ENCODE data around the gene TIE1.

Gene TIE1

DNA sequence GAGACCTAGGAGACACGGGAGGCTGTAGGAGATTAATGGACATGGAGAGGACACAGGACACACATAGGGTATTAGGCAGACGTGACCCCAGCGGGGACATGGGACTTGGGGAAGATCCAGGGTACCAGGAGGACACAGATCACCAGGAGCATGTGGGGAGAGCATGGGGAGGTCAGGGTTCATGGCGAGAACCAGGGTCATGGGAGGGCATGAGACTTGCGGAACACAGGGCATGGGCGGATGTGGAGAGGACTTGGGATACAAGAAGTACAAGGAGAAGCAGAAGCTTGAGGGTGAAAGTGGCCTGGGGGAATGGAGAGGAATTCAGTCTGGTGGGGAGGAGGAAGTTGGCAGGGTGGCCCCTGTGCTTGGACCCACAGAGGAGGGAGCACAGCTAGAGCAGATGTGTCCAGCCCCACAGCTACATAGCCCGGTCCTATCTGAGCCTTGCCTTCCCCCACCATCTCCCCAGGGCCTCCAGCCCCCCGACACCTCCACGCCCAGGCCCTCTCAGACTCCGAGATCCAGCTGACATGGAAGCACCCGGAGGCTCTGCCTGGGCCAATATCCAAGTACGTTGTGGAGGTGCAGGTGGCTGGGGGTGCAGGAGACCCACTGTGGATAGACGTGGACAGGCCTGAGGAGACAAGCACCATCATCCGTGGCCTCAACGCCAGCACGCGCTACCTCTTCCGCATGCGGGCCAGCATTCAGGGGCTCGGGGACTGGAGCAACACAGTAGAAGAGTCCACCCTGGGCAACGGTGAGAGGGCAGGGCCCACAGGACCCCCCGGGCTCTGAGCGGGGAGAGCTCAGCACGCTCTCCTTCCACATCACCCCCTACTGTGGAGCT lies 12.1 kb downstream of the TIE1 start:
- no peak for DNase-seq

- no peak for DNase-seq
Measured at GRCh38 chr1:43313771-43314170, 13.0 kb downstream of the TIE1 start.

DNA sequence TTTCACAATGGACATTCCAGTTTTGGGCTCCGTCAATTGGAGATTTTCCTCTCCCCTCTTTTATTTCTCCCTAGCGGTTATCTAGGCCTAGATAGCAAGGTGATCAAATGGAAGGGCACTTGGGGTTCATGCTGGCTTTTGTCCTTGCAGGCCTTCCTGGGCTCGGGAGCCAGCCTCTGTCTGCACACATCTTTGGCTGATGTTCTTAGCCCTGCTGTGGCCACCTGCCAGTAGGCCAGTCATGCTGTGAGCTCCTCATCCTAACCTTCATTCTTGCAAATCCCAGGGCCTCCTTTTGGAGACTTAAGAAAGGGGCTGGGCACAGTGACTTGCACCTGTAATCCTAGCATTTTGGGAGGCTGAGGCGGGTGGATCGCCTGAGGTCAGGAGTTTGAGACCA lies 13.5 kb downstream of the TIE1 start:
- no peak for DNase-seq

GRCh38 chr1:43315481-43315880 lies 14.7 kb downstream of the TIE1 start:
- DNase-seq, result no peak

GRCh38 chr1:43315963-43316737 lies 15.4 kb downstream of the TIE1 start:
- DNase-seq, result no peak

- DNase-seq, result no peak
Measured at GRCh38 chr1:43316738-43317520, 16.1 kb downstream of the TIE1 start.

GRCh38 chr1:43317817-43318471 lies 17.2 kb downstream of the TIE1 start:
- DNase-seq, result no peak

- DNase-seq, result no peak
Measured at GRCh38 chr1:43318831-43319230, 18.0 kb downstream of the TIE1 start.

DNA sequence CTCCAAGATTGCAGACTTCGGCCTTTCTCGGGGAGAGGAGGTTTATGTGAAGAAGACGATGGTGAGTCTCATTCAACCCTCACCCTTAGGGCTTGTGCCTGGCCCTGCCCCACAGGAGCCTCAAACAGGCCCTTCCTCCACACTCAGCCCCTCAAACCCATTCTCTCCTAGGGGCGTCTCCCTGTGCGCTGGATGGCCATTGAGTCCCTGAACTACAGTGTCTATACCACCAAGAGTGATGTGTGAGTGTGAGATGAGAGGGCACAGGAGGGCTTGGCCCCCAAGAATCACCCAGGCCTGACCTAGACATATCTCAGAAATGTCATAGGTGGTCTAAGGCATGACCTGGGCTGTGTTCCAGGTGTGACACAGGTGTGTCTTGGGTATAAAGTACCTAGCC lies 18.5 kb downstream of the TIE1 start:
- DNase-seq, result peak; percentile 36

DNA sequence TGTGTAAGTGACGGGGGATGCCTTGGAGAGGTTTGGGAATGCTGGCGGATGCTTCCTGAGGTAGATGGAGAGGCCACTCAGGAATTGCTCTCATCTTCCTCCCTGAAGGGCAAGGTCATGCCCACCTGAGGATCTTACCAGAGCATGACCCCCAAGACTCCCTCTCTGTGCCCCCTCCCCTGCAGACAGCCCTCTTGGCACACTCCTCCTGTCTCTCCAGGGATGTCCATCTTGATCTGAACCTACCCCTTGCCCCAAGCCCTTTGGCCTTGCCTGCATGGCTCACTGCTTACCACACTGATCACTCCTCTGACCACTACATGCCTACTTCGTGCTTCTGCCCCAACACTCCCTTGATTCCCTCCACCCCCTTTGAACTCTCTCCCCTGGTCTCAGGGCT lies 19.0 kb downstream of the TIE1 start:
- peak; percentile 31 for DNase-seq

GRCh38 chr1:43321331-43321891 lies 20.6 kb downstream of the TIE1 start:
- DNase-seq, result peak; percentile 55

- DNase-seq, result peak; percentile 51
Measured at GRCh38 chr1:43322506-43322905, 21.7 kb downstream of the TIE1 start.

GRCh38 chr1:43324810-43325209 lies 24.0 kb downstream of the TIE1 start:
- no peak for DNase-seq

DNA sequence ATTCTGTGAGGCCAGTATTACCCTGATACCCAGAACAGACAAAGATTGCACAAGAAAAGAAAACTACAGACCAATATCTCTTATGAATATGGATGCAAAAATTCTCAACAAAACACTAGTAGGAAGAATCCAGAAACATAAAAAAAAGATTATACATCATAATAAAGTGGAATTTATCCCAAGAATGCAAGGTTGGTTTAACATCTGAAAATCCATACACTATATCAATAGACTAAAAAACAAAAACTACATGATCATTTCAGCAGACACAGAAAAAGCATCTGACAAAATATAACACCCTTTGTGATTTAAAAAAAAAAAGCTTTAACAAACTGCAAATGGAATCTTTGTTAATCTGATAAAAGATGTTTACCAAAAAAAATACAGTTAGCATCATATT lies 24.6 kb downstream of the TIE1 start:
- DNase-seq, result no peak

DNA sequence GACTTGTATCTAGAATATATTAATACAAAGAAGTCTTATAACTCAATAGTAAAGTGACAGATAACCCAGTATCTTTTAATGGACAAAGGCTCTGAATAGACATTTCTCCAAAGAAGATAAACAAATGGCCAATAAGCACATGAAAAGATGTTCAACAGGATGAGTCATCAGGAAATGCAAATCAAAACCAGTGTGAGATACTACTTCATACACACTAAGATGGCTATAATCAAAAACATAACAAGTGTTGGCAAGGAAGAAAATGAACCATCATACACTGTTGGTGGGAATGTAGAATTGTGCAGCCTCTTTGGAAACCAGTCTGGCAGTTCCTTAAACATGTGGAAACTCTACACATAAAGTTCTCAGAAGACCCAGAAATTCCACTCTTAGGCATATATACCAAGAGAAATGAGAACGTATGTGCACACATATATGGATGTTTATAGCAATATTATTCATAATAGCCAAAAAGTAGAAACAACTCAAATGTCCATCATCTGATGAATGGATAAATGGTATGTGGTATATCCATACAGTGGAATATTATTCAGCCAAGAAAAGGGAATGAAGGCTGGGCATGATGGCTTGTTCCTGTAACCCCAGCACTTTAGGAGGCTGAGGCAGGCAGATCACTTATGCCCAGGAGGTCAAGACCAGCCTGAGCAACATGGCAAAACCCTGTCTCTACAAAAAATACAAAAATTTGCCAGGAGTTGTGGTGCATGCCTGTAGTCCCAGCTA lies 26.9 kb downstream of the TIE1 start:
- DNase-seq, result no peak

- peak; percentile 79 for DNase-seq
Measured at GRCh38 chr1:43329995-43330751, 29.4 kb downstream of the TIE1 start.

- DNase-seq, result no peak
Measured at GRCh38 chr1:43331688-43332087, 30.9 kb downstream of the TIE1 start.

DNA sequence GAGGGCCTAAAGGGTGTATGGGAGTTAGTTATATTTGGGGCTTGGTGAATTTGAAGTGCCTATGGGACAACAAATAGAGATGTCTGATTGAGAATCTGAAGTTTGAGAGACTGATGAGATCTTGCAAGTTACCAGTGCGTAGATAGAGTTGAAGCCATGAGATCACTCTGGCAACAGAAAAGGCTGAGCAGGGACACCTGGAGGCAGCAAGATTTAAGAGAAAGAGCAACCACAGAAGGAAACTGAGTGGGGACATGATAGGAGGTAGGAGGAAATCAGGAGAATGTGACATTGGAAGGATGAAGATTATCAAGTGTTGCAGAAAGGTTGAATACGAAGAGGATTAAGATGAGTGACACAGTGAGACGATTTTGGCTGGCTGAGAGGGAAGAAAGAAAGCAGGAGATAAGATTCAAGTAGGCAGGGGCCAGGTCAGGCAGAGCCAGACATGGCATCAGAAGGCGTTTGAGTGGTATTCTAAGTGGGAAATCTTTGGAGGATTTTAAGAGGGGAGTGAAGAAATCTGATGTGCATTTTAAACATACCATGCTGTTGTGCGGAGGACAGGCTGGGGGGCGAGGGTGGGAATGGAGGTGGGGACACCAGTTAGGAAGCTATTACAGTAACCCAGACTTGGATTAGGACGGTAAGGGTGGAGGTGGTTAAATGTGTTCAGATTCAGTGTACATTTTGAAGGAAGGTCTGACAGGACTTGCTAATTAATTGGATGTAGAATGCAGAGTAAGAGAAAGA lies 33.8 kb downstream of the TIE1 start:
- DNase-seq, result peak; percentile 17

- no peak for DNase-seq
Measured at GRCh38 chr1:43337588-43337987, 36.8 kb downstream of the TIE1 start, which contains the start of gene MPL. TSS of gene MPL (plus strand) at chr1:43337818. CDS start at chr1:43337849, 31 bp downstream.

GRCh38 chr1:43338001-43338400 lies 37.2 kb downstream of the TIE1 start:
- no peak for DNase-seq
